ENCODE results near the gene MAT2A.
"Not testable (repeated sequence)": the region's sequence is repeated elsewhere in the genome, so short reads cannot be mapped to it uniquely, and the experiment has no call there.

MAT2A gene

DNA sequence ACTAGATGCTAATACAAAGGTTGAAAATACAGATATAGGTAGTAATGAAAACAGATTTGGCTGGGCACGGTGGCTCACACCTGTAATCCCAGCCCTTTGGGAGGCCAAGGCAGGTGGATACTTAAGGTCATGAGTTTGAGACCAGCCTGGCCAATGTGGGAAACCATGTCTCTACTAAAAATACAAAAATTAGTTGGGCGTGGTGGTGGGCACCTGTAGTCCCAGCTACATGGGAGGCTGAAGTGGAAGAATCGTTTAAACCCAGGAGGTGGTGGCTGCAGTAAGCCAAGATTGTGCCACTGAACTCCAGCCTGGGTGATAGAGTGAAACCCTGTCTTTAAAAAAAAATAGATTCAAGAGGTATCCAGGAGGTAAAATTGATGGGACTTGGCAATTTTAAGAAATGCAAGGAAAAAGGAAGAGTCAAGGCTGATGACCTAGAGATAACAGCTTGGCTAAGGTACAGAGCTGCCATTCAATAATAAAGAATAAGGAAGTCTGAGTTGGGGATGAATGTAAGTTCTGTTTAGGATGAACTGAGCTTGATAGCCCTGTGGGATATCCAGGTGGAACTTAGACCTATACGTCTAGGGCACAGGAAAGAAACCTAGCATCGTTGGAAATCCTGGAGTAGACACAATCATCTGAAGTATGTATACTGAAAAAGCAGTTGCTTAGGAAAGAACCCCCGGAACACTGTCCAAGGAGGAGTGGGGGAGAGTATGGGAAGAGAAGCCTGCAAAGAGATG lies 9.1 kb downstream of the MAT2A start:
- no peak for DNase-seq

DNA sequence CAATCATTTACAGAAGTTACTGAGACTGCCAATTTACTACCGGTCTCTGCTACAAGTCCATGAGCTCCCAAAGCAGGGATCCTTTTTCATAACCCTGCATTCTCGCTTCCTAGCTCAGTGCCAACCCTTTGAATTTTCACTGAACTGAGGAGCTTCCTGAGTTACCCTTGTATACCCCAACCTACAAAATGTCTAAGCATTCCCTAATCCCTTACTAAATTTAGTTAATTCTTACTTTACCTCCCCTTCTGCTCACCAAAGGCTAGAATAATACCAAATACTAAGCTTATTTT lies 9.6 kb downstream of the MAT2A start:
- no peak for DNase-seq

DNA sequence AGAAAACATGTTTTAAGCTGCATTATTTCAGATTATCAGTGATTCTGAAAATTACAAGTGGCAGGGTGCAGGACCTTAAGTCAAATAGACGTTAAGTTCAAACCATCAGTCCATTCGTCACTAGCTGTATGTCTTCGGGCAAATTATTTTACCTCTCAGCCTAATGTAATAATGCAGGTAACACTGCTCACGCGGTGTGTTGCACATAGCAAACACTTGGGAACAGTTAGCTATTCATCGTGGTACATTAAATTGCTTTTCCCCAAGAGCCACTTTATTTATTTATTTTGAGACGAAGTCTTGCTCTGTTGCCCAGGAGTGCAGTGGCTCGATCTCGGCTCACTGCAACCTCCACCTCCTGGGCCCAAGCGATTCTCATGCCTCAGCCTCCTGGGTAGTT lies 10.1 kb downstream of the MAT2A start:
- DNase-seq, result no peak

DNA sequence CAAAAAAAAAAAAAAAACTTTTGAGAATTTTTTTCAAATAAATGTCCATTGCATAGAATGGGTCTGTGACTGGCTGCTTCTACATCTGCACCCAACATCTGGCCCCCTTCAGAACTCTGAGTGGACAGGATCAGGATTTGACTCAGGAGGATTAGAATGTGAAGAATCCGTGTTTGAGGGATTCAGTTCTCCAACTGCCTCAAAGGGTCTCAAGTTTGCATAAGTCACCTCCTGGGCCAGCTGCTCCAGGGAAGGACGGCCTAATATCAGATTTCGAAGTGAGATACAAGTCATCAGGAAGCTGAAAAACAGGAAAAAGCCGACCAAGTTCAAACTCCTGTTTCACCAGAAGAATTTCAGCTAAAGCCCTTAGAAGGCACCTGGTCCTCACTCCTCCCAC lies 10.9 kb downstream of the MAT2A start:
- DNase-seq, result no peak

DNA sequence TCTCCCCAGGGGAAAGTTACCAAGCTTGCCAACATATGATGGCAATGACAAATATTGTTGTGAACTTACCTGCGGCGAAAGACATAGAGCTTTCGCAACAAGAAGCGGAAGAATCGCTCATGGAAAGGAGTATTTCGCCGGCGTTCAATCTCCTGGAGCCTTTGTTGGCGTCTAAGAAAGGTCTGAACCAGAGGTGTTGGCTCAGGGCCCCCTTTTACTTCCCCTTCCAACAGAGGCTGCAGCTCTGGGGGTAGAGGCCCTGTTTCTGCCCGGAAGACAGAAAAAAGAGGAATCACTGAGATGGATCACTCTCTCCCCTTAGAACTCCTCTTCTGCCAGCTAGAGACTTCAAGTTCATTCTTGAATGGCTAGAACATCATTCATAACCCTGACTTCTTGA lies 11.5 kb downstream of the MAT2A start:
- no peak for DNase-seq

DNA sequence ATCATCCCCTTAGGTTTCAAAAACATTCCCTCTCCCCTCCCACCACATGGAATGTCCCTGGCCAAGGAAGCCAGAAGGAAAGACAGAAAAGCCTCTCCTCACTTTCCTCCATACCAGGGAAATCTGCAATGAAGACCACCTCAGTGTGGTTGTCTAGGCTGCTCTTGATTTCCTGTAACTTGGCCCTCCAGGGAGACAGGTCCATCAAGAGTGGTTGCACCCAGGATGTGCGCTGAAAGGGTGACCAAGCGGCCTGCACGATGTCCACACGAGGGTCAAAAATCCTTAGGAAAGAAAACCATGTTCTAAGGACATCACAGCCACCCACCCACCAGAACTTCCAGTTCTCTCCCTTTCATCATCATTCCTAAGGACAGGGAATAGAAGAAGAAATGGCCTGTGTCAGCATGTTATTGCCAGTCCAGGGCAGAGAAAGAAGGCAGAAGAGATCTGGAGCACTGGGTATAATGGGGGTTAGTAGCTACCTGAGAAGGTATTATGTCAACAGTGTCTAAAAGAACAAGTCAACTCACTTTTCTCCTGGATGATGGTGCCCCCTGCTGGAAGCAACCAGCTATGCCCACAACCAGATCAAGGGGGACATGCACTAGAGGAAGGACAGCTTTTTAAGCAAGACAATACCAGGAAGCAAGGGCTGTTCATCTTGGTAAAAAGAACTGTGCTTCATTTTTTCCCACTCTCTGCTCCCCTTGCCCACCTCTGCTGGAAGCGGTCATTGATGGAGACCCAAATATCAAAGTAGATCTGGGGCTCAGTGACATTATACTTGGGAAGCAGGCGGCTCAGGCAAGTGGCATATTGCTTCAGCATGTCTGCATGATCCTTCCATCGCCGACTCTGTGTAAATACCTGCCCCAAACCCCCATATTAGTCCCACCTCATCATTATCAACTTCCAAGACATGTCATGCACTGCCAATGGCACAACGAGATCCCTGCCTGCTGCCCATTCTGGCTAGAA lies 13.0 kb downstream of the MAT2A start:
- DNase-seq, result peak; percentile 85

DNA sequence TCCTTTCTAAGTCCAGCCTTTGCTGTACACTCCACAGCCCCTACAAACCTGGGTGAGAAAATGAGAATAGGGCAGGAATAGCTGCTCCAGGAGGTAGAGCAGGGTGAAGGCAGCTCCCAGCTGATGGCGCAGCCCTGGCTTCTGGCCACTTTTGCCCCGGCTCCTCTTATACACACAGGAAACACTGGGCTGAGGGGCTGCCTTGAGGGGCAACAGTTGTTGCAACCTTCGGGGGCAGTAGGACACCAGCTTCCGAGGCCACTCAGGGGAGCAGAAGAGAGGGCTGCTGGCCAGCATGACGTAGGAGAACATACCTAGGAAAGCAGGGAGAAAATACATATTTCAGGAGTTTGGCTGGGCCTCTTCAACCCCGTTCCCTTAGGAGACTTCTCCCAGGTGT lies 14.2 kb downstream of the MAT2A start:
- no peak for DNase-seq

DNA sequence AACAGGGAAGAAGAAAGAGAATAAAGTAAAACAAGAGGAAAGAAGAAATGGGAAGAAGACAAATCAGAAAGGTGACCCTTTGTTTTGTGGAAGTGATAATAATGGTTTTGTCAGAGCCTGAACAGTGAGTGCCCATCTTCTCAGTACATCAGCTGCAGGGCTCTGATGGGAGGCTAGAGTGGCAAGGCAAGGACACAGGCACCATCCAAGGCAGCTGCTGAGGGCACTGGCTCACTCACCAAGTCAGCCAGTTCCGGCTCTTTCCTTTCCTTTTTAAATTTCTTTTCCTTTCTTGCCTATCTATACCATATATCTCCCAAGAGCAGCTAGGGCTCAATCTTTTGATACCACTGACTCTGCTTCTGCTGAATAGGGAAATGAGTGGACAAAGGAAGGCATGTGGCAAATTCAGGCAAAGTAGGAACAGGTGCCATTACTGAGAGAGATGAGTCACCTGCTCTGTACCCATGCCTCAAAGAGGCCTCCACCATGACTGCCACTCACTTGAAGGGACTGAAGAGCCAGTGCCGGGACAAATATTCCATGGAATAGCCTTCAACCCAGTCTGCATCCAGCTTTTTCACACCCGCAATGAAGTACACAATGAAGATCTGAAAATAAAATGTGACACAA lies 16.1 kb downstream of the MAT2A start:
- no peak for DNase-seq

DNA sequence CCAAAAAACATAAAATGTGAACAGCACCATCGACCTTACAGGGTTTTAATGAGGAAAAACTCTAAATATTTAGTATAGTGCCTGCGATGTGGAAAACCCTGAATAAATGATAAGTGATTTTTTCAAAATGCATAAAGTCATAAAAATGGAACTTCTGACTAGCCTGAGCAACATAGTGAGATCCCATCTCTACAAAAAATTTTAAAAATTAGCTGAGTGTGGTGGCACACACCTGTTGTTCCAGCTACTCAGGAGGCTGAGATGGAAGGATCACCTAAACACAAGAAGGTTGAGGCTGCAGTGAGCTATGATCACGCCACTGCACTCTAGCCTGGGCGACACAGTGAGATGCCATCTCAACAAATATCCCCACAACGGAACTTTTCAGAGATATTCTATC lies 18.2 kb downstream of the MAT2A start:
- no peak for DNase-seq

DNA sequence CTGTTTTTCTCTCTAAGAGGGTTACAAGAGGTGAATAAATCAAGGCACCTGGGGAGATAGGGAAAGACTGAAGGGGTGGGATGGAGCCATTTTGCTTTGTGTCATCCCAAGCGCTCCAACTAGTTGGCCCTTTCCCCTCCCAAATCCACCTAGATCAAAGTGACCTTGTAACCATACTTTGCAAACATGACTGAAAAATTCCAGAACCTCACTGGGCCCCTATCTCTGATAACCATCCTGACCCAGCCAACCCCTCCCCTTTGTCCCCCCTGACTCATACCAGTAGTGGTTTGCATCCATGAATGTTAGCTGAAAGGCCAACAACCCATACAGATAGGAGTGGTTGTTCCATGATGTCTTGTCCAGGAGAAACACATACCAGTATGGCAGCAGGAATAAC lies 19.2 kb downstream of the MAT2A start:
- no peak for DNase-seq

DNA sequence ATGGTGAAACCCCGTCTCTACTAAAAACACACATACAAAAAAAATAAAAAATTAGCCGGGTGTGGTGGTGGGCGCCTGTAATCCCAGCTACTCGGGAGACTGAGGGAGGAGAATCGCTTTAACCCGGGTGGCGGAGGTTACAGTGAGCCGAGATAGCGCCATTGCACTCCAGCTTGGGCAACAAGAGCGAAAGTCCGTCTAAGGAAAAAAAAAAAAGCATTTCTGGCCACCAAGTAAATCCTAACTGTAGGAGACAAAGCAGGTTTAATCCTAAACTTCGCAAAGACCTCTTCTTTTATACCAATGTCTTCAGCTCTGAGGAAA lies 21.4 kb downstream of the MAT2A start:
- not testable (repeated sequence) for DNase-seq

DNA sequence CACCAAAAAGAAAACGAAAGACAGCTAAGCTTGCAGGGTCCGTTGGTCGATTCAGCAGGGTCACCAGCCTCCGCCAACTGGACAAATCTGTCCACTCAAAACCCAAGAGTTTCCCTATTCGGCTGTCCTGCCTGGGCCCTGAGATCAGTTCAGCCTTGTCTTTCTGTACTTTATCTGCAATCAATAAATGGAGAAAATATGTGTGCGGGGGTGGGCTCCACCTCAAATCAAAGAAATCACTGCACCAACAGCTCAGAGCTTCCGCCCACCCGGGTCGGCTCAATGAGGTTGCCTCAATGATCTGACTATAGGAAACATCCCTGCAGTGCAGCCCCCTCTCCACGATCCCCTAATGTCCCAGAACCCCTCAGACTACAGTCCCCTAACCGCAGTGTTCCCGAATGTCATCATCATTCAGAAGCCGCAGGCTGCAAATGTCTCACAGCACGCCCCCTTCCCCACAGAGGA lies 21.9 kb downstream of the MAT2A start:
- no peak for DNase-seq

DNA sequence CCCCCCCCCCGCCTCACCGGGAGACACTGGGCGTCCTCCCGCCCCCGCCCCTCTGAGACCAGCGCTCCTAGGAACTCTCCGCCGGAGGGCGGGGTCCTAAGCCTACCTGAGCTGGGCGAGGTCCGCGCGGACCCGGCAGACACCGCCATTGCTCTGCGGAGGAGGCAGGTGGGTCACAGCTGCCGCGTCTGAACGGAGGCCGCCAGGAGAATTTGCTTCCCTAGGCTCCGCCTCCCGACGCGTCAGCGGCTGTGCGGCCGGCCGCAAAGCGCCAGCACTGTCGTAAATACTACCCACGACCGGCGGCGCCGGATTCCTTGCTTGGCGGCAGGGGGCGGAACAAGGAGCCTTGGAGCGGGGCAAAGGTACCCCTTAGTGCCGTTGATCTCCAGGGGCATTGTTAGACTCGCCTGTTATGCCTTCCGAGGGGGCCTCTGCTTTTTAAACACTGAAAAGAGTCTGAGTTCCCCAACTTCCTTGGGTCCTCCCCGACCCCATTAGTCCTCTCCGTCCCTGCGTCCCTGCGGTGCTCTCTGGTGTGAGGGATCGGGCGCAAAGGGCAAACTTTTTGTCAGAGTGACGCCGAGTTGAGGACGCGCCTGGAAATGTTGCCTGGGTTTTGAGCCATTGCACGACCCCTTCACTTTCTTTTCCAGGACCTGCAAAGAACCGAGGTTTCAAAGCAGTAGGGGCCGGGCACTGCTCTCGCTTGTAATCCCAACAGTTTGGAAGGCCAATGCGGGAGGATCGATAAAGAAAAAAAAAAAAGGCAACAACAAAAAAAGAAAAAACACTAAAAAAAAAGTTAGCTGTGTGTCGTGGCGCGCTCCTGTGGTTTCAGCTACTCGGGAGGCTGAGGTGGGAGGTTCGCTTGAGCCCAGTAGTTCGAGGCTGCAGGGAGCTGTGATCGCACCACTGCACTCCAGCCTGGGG lies 22.6 kb downstream of the MAT2A start, which contains the start of gene GGCX:
GGCX (minus strand) TSS at position 214 of the 933 bp plus-strand sequence; CDS start at position 149, 65 bp downstream.
- DNase-seq, result peak; percentile 94

DNA sequence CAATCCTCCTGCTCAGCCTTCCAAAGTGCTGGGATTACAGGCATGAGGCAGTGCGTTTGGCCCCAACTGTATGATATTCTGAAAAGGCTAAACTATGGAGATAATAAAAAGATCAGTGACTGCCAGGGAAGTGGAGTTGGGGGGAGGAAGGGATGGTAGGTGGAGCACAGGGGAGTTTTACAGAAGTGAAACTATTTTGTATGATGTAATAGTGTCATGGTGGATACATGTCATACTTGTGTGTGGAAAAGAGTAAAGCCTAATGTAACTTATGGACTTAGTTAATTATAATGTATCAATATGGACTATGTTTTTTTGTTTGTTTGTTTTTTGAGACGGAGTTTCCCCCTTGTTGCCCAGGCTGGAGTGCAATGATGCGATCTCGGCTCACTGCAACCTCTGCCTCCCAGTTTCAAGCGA lies 25.2 kb downstream of the MAT2A start:
- DNase-seq, result no peak

DNA sequence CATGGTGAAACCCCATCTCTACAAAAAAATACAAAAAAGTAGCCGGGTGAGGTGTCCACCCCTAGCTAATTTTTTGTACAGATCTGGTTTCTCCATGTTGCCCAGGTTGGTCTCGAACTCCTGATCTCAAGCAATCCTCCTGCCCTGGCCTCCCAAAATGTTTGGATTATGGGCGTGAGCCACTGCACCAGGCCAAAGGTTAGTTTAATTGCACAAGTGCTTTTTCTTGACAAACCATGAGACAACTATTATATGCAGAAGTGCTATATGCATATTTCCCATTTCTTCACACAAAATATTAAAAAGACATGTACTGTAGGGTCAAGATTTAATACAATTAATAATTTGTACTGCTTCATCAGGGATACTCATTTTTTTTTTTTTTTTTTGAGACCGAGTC lies 27.3 kb downstream of the MAT2A start:
- DNase-seq, result no peak

DNA sequence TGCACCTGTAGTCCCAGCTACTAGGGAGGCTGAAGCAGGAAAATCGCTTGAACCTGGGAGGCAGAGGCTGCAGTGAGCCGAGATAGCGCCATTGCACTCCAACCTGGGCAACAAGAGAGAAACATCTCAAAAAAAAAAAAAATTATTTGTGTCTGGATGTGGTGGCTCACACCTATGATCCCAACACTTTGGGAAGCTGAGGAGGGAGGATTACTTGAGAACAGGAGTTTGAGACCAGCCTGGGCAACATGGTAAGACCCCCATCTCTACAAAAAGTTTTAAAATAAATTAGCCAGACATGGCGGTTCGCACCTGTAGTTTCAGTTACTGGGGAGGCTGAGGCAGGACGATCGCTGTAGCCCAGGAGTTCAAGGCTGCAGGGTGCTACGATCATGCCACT lies 36.8 kb downstream of the MAT2A start:
- DNase-seq, result no peak

DNA sequence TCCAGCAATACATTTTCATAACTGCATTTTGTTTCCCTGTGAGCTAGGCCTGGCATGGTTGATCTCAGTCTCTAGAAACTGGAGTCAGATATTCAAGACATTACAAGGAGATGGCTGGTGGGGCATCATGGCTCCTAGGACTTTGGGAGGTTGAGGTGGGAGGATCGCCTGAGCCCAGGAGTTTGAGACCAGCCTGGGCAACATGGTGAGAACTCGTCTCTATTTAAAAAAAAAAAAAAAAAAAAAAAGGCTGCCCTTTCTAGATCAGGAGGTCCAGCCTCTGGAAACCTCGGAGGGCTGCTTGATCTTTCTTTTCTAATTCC lies 38.1 kb downstream of the MAT2A start:
- DNase-seq, result no peak

DNA sequence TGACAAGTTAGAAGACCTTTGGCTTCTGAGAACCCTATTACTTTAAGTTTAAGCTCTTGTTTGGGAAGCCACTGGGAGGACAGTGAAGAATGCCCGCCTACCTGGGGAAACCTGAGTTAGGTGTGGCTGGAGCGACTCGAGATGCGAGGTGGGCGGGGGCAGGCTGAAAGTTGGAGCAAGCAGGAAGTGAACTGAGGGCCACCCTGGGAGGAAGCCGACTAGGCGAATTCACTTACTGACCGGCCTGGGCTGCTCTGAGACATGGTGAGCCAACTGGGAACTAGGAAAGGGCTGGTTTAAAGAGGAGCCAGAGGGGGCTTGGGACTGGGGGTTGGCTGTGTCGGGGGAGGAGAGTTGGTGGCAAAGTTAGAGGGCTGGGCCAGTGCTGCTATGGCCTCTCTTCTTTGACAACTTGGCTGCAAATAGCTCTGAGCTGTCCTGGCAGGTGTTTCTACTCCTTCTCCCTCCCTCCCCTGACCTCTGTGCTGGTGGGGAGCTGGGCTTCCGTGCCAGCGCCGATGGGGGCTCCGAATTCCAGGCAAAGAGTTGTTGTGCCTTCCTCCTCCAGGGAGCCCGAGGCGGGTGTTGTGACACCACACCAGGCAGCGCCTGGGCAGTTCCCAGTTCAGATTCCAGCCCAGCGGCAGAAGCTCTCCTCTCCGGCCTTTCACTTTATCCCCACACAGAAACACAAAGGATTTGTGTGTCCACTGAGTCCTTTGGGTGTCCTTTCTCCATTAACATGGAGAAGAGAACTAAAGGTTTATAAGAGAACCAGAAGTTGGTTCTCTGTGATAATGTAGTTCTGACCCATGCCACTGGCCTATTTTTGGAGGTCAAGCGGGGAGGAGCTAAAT lies 38.6 kb downstream of the MAT2A start, which contains the start of gene VAMP8:
VAMP8 (plus strand) TSS at position 201 of the 857 bp plus-strand sequence; CDS start at position 262, 61 bp downstream.
- DNase-seq, result peak; percentile 47

DNA sequence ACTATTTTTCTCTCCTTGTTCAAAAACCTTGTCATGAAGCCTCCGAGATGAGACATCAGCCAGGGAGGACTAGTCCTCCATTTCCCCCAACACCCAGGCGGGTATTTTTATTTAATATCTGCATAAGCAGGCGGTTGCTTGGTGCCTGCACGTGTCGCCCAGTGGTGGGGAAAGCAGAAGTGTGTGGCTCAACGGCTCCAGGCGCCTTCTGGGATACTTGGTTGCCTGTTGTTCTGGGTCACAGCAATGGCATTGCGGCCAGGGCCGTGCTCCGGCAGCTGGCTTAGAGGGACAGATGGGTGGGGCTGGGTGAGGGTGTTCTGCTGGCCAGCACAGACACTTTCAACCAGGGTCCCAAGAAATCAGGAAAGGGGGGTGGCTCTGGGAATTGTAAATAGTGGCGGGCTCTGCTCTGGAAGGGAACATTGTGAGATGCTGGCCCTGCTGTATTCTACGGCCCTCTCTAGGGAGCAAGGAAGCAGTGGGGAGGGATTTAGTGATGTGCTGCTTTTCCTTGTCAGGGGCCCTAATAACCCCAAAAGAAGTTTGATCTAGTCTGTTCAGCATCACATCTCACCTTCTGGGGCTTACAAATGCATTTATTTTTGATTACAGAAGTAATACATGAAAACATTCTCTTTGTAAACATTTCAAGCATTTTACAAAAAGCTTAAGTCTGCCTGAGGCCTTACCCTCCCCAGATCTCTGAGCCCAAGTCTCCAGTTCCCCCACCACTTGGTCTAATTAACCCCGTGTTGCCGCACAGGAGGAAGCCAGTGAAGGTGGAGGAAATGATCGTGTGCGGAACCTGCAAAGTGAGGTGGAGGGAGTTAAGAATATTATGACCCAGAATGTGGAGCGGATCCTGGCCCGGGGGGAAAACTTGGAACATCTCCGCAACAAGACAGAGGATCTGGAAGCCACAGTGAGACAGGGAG lies 39.5 kb downstream of the MAT2A start:
- DNase-seq, result peak; percentile 56

DNA sequence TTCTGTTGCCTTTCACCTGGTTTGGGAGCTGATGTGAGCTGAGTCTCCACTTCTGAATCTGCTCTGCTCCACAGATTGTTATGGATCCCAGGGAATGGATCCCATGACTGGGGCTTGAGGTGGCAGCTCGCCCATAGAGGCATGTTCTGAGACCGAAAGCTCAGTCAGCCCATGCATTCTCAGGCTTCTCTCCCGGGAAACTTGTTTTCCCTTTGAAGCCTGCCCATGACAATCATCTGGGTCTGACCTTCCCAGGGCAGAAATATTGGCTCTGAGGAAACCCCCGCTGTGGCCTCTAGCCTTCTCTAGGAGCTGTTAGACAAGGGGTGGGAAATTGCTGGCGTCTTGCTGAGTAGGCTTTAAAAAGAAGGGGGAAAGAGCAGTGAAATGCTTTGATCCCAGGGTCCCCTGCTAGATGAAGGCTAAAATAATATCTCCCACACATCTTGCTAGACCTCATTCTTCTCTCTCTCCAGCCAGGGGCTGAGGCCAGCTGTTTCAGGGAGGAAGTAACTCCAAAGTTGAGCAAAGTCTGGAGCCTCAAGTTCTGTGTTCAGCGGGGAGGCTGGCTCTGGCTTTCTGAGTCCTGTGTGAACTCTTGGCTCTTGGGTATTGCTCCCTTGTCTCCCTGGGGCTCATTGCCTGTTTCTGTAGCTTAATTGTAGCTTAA lies 40.4 kb downstream of the MAT2A start:
- DNase-seq, result no peak

Measured in CD4-positive, alpha-beta T cell treated with Interferon gamma for 1 hour (primary cell).